ENCODE results near the gene MC2R. TPM values are rescaled to one million over a fixed set of nuclear protein-coding genes. Genes with fewer than 3 reads are reported as not detected.
"Not testable (repeated sequence)": the region's sequence is repeated elsewhere in the genome, so short reads cannot be mapped to it uniquely, and the experiment has no call there.

The MC2R gene
- total RNA-seq, 1 donor from 2014 or later: not detected

DNA sequence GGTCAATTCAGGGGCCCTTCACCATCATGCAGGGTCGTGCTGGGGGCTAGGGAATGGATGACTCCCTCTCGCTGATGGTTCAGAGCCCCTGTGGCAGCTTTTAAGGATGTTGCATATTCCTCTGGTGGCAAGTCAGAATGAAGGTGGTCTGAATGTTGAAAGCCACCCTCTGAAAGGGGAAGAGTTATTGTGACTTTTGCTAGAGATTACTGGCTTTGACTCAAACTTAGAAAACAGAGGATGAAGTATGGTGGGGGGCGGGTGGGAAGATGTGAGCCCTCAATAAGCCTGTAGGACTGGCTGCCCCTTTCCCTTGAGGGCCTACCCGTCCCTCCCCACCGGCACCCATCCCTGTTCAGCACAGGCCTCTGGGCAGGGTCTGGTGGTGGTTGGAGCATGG lies 23.2 kb downstream of the MC2R start:
- no peak for DNase-seq

DNA sequence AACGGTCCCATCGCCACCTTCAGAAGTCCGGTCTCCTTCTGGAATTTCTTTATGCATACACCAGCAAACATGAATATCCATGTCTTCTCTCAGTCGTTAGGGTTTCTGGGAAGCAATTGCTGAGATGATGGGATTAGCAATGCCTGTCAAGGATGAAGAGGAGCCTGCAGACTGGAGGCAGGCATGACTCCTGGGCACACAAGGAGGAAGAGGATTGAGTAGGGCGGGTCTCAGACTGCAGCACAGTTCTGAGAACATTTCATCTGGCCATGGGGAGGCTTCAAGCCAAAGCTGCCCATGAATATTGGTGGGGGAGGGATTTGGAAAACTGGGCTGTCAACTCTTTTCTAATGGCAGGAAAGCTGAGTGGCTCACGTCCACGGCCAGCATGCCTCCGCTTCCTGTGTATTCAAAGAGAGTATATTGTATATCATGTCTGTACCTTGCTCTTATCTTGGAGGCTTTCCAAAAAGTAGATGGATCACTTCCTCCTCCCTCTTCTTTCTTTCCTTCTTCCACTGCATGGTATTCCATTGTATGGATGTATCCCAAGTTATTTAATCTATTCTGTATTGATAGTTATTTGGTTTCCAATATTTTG lies 24.5 kb downstream of the MC2R start:
- DNase-seq: no peak

DNA sequence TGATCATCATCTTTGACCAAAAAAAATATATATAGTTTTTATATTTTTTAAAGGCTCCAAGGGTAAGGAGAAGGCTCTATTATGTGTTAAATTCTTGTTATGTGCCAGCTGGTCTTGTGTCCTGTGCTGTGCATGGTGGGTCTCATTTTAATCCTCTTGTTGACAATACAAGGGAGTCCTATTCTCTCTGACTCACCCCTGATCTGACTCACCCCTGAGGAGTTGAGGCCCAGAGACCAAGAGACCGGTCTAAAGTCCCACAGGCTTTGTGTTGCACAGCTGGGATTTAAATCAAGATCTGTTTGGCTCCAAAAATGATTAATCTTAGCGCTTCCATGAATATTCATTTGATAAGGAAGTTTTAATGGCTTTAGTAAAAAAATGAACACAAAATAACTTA lies 25.7 kb downstream of the MC2R start:
- DNase-seq: no peak

DNA sequence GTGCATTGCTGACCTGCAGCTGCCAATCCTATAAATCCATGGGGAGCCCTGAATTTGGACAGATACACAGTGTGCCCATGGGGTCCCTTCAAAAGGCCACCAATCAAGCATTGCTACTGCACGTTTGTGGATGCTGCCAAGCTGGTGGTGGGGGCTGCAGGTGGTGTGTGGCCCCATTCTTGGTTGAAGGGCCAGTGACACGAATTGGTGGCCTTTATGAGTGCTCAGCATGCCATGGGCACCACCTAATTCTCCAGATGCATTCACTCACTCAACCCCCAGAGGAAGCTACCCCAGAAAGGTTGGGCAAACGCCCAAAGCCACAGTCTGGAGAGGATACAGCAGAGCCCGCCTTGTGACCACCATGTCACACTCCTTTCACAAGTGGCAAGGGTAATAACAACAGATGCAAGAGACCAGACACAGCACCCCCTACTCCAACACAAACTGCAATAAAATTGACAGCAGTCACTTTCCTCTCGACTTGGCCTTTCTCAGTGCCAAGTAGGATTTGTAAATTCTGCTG lies 27.1 kb downstream of the MC2R start:
- DNase-seq: no peak

DNA sequence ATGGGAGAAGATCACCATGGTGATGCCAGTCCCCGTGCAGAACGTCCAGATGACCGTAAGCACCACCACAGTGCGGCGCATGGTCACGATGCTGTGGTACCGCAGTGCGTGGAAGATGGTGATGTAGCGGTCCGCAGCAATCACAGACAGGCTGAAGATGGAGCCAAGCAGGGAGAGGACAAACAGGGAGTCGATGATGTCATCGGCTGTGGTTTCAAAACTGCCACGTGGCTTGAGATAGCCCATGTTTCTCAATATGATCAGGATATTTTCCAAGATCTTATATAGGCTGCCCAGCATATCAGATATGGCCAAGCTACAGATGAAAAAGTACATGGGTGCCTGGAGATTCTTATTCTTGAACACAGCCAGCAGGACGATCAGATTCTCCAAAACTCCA lies 30.3 kb downstream of the MC2R start:
- no peak for DNase-seq

DNA sequence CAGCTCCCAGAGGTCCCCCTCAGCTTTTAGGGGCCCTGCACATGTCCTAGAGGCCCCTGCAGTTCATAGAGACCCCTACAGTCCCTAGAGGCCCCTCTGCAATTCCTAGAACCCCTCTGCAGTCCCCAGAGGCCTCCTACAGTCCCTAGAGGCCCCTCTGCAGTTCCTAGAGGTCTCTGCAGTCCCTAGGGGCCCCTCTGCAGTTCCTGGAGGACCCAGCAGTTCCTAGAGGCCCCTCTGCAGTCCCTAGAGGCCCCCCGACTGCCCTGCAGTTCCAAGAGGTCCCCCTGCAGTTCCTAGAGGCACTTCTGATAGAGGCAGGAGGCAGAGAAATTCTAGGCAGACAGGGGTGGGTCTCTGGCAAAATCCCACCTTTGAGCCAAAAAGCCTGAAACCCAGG lies 35.4 kb downstream of the MC2R start:
- DNase-seq: no peak

DNA sequence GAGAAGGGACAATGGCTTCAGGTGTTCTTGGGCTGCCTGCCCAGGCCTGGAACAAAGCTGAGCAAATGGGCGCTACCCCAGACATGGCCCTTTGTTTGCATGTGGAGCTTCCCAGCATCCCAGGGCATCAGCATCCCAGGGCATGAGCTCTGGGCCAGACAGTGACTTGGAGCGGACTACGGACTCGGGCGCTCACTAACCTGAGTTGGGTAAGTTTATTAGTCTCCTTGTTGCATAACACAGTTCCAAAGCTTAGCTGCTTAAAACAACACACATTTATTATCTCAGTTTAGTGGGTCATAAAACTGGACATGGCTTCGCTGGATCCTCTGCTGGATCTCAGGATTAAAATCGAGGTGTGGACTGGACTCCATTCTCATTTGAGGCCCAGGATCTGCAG lies 35.8 kb downstream of the MC2R start:
- DNase-seq: no peak

DNA sequence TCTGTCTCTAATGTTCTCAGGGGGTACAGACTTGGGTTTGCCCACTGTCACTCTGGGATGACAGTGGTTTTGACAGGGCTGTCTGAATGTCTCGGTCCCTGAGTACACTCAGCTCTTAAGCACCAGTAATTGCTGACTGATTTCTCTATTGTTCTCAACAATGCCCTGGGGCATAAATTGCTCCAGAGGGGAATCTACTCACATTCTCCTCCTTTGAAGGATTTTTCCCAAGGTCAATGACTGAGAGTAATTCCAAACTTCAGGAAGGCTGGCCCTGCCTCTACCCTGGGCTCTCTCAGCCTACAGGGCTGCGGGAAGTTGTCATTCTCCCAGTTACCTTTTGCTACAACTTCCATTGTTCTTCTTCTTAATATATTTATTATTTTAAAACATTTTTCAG lies 36.5 kb downstream of the MC2R start:
- DNase-seq: no peak

DNA sequence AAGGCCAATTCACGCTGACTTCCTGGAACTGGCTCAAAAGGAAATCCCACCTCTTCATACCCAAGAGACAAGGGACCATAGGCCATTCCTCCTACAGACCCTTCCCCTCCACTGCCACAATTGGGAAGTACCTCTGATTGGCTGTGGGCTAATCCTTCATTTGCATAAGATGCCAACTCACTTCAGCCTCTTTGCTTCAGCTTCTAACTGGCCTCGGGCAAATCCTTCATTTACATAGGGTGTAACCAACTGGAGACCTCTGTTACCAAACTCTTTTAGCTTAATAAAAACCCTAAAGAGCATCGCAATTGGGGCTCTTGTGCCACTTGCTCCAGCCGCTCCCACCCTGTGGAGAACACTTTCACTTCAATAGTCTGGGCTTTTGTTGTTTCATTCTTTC lies 38.2 kb downstream of the MC2R start:
- DNase-seq: no peak

DNA sequence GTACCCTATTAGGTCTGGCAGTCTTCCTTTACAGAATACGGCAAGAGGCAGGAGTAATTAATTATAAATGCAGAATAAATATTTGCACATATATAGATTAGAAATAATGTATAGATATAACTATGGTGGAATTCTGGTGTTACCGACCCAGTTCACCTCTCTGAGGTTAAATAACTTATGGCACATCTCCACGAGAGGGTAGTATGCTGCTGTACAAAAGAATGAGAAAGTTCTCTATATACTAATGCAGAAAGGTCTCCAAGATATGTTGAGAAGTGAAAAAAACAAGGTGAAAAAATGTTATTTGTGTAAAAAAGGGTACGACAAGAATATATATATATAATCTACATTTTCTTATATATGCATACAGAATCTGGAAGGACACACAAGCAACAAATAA lies 40.8 kb downstream of the MC2R start:
- no peak for DNase-seq

DNA sequence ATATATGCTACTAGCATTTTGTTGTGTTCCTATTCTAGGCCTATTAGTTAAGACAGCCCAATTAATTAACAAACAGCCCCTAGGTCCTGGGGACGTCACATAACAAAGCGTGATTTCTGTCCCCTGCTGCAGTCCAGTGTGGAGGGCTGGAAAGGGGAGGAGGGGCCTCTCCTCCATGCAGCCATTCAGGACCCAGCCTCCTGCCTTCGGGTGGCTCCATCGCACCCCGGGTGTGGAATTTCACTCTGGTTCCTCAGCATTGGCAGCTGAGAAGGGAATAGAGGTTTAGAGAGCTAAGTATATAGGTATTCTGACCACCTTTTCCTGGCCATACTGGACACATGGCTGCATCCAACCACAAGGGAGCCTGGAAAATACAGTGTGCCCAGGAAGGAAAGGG lies 42.4 kb downstream of the MC2R start:
- no peak for DNase-seq

DNA sequence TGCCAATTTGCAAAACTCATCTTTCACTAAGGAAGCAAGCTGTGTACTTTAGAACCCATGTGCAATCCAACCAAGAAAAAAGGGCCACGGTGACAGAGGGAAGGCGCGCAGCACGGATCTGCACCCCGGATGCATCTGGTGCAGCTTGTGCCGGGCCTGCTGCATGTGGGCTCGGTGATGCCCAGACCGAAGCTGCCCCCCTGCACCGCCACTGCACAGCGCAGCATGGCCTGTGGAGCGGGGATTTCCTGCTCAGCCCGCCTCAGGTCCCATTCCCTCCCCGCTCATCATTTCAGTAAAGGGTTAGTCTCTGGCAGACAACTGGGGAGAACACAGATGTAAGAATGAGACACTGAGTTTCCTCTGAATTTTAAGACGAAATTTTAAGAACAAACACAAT lies 43.0 kb downstream of the MC2R start:
- DNase-seq: no peak

DNA sequence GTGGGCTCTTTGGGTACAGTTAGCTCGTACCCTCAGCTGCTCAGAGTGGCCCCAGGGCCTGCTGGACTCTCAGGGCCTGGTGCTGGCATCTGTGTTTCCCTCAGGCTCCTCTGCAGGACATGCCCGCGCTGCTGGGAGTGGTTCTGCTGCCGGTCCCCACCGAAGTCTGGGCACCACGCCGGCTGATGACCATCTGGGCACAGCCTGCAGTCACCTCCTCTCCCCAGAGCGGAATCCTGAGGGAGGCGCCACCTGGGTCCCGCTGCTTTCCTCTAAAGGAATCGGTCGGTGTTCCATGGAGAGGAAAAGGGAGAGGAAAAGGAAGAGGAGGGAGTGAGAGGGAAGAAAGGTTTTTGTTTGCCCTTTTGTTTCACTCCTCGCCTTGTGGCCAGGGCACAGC lies 43.6 kb downstream of the MC2R start:
- no peak for DNase-seq

DNA sequence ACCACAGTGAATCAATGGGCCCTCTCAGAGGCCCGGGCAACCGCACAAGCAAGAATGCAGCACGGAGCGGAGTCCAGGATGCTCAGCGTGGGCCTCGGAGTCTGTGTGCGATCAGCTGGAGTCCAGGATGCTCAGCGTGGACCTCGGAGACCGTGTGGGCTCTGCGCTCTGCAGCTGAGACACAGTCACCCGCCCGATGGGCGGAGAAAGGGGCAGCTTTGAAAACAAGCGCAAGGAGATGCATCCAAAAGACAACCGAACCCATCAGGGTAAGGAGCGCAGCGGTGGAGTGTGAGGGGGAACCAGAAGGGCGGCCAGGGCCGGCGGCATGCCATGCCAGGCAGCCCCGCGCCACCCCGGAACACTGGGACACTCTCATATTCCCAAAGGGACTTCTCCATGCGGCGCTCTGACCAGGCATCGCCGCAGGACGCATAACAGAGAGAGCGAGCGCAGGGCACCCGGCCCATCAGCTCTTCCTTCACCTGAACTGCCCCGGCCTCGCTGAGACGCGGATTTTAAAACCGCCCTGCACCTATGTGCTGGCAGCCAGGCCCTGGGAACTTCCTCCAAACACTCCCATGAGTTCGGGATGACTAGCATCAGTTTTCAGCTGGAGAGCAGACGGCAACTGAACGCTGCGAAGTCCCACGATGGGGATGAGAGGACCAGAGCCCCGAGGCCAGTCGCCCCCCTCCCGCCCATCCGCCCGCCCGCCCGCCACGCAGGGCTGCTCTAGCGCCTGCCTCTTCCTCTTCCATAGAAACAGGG lies 46.6 kb downstream of the MC2R start:
- DNase-seq: no peak

DNA sequence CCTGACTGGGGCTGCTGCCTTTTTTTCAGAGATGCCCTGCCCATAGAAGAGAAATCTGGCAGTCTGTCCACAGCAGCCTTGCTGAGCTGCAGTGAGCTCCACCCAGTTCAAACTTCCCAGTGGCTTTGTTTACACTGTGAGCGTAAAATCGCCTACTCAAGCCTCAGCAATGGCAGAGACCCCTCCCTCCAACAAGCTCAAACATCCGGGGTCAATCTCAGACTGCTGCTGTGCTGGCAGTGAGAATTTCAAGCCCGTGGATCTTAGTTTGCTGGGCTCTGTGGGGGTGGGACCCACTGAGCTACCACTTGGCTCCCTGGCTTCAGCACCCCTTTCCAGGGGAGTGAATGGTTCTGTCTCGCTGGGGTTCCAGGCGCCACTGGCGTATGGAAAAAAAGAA lies 52.4 kb downstream of the MC2R start:
- not testable (repeated sequence) for DNase-seq

DNA sequence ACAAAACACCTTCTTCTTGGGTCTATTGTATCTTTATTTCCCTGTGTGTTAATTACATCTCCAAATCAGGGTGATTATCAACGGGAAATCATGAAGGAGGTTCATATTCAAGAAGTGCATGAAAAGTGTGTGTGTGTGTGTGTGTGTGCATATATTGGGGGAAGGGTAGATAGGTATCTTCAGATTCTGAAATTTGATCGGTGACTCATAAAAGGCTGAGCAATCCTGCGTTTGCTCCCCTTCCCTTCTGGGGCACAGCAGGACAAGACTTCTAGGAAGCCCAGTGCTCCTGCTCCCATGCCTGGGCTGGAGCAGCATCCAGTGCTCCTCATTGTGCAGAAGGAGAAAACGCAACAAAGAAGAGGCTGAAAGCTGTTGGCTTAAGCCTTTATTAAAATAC lies 65.5 kb downstream of the MC2R start:
- DNase-seq: no peak

DNA sequence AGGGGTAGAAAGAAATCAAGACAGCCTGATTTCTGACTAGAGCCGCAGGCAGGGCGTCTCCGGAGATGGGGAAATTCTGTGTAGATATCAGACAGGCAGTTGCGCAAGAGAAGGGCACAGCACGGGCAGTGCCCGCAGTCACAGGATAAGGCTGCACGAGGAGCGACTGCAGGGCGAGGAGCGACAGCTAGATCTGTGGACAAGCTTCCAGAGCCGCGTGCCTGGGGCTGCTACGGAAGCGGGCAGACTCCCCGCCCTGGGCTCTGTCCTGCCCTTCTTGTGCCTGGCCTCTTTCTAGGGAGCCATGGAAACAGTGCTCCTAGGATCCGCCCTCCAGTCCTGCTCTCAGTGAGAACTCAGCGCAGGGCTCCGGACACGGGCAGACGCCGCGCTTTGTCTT lies 78.8 kb downstream of the MC2R start:
- no peak for DNase-seq

DNA sequence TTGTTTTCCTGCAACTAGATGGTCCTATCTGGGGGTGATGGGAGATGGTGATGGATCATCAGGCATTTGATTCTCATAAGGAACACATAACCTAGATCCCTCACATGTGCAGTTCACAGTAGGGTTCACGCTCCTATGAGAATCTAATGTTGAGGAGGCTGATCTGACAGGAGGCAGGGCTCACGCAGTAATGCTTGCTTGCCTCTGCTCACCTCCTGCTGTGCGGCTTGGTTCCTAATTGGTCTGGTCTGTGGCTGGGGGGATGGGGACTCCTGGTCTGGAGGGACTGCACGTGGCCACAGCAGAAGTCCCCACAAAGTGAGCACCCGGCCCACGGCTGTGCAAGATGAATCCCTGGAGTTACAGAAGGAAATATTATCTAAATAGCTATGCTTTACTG lies 80.1 kb downstream of the MC2R start:
- no peak for DNase-seq

DNA sequence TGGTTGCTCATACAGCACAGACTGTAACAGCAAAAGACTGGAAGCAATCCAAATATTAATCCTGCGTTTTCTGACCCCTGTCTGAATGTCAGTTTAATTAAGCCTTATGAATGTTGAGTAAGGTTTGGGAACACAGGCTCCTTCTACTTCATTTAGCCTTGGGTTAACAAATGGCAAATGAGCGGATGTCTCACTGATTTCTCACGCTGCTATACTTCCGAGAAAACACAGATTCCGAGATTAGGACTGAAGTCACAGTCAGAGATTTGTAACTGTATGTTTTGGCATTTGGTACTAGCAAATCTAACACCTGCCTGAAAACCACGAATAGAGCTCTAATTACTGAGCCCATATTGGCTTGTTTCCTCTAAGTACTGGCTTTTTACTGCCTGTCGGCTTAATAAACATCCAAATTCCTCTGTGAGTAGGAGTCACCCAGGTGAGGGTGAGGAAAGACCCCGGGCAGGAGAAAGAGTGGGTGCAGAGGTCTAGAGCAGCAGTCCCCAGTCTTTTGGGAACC lies 80.8 kb downstream of the MC2R start:
- no peak for DNase-seq

Other genes with a start within 250 kb of the MC2R start
- gene FAM210A, start 189.0 kb downstream of the MC2R start, total RNA-seq: 18.1 TPM
- gene RNMT, start 188.9 kb downstream of the MC2R start, total RNA-seq: 34.9 TPM
- not detected for gene MC5R, start 91.4 kb downstream of the MC2R start, total RNA-seq
- gene ZNF519, start 216.9 kb upstream of the MC2R start, total RNA-seq: 12.1 TPM